HG02840 (cell line): ENCODE measurements around the gene RASA4B.
"Not testable (repeated sequence)": the region's sequence is repeated elsewhere in the genome, so short reads cannot be mapped to it uniquely, and the experiment has no call there.

Source experiments
- ATAC-seq: cut with Tn5 transposase; IDR thresholded peaks from one replicate; pipeline ENCODE4 v1.9.1; 2021; ENCODE audit warnings: mild to moderate bottlenecking, moderate library complexity, moderate number of reproducible peaks; ENCODE audit not compliant: unreplicated experiment, low FRiP score

RASA4B gene

GRCh38 chr7:102512642-102513221, 4.8 kb downstream of the RASA4B start:
- not testable (repeated sequence) for ATAC-seq

- ATAC-seq: not testable (repeated sequence)
Measured at GRCh38 chr7:102511860-102512522, 5.6 kb downstream of the RASA4B start.

GRCh38 chr7:102510575-102510974, 7.0 kb downstream of the RASA4B start:
- ATAC-seq: not testable (repeated sequence)

- not testable (repeated sequence) for ATAC-seq
Measured at GRCh38 chr7:102507410-102508088, 10.0 kb downstream of the RASA4B start.

- ATAC-seq: not testable (repeated sequence)
Measured at GRCh38 chr7:102505298-102506185, 12.0 kb downstream of the RASA4B start.

GRCh38 chr7:102503141-102503540, 14.4 kb downstream of the RASA4B start:
- ATAC-seq: not testable (repeated sequence)

- ATAC-seq: not testable (repeated sequence)
Measured at GRCh38 chr7:102498321-102498720, 19.3 kb downstream of the RASA4B start.

GRCh38 chr7:102497308-102497707, 20.3 kb downstream of the RASA4B start:
- not testable (repeated sequence) for ATAC-seq

GRCh38 chr7:102496861-102497260, 20.7 kb downstream of the RASA4B start:
- not testable (repeated sequence) for ATAC-seq

- peak; percentile 51 for ATAC-seq
Measured at GRCh38 chr7:102494473-102495149, 23.0 kb downstream of the RASA4B start.

GRCh38 chr7:102494026-102494425, 23.6 kb downstream of the RASA4B start:
- not testable (repeated sequence) for ATAC-seq

GRCh38 chr7:102493220-102493935, 24.2 kb downstream of the RASA4B start:
- ATAC-seq: not testable (repeated sequence)

- ATAC-seq: peak; percentile 33
Measured at GRCh38 chr7:102490529-102491075, 27.0 kb downstream of the RASA4B start.

- ATAC-seq: not testable (repeated sequence)
Measured at GRCh38 chr7:102484317-102484716, 33.3 kb downstream of the RASA4B start.

GRCh38 chr7:102481962-102482361, 35.6 kb downstream of the RASA4B start:
- not testable (repeated sequence) for ATAC-seq

- not testable (repeated sequence) for ATAC-seq
Measured at GRCh38 chr7:102479982-102480637, 37.5 kb downstream of the RASA4B start.

- ATAC-seq: peak; percentile 29
Measured at GRCh38 chr7:102479209-102479584, 38.4 kb downstream of the RASA4B start.
